Neuron (in vitro differentiated cells): ENCODE data around the gene USP25.

Source experiments
- H2AFZ ChIP-seq: one replicate; pipeline ENCODE4 v1.6.1; 2013; ENCODE audit warnings: low read depth, mild to moderate bottlenecking, inconsistent platforms, low read length, moderate library complexity
- H3K27me3 ChIP-seq: one replicate; pipeline ENCODE4 v1.6.1; 2013; ENCODE audit warnings: low read length; ENCODE audit not compliant: insufficient read depth
- H3K36me3 ChIP-seq: one replicate; pipeline ENCODE4 v1.6.1; 2013; ENCODE audit warnings: low read length; ENCODE audit not compliant: insufficient read depth
- H3K4me1 ChIP-seq: one replicate; pipeline ENCODE4 v1.6.1; 2013; ENCODE audit warnings: low read length; ENCODE audit not compliant: insufficient read depth
- H3K4me3 ChIP-seq: 2 replicates; pipeline ENCODE4 v1.5.1; 2013; ENCODE audit warnings: mild to moderate bottlenecking, low read length, moderate library complexity
- H3K9me3 ChIP-seq: one replicate; pipeline ENCODE4 v1.6.1; 2013; ENCODE audit warnings: low read length

The USP25 gene

DNA sequence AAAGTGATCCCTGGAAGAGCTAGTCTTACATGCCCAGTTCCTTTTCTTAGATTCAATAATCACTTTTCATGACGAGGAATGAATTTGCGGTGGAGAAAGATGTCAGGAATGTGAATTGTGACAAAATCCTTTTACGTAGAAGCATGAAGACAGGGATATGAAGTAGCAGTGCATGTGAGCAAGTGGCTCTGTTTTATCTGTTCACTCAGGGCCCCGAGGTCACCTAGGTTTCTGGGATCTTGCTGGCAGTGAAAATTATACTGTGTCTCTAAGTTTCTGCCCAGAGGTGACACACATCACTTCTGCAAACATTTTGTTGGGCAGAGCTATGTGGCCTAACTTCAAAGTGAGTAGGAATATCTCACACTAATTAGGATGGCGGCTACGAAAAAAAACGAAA lies 79.3 kb downstream of the USP25 start:
- Histone ChIP-seq H2AFZ (no peak overlapping the region), H3K4me3 (no peak overlapping the region), H3K4me1 (no peaks in the 10 kb centered on the region), H3K9me3 (peaks cover 2% of the 10 kb centered on the region), H3K27me3 (no peaks in the 10 kb centered on the region), H3K36me3 (peaks cover 6% of the 10 kb centered on the region)

DNA sequence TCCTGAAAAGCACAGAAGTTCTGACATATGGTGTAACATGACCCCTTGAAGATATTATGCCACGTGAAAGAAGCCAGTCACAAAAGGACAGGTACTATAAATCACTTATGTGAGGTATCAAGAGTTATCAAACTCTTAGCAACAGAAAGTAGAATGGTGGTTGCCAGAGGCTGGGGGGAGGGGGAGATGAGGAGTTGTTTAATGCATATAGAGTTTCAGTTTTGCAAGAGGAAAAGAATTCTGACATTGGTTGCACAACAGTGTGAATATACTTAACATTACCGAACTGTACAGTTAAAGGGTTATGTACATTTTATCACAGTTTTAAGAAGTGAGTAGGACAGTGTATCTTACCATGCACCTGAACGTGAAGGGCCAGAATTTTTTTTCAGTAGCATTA lies 80.0 kb downstream of the USP25 start:
- peaks cover 3% of the 10 kb centered on the region for H3K9me3 ChIP-seq
- H2AFZ ChIP-seq, result no peak overlapping the region
- no peak overlapping the region for H3K4me3 ChIP-seq

DNA sequence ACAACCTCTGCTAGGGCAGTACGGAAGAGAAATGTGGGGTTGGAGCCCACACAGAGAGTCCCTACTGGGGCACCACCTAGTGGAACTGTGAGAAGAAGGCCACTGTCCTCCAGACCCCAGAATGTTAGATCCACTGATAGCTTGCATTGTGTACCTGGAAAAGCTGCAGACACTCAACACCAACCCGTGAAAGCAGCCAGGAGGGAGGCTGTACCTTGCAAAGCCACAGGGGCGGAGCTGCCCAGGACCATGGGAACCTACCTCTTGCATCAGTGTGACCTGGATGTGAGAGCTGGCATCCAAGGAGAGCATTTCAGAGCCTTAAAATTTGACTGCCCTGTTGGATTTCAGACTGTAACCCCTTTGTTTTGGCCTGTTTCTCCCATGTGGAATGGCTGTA lies 85.5 kb downstream of the USP25 start:
- H2AFZ ChIP-seq, result no peak overlapping the region
- no peaks in the 10 kb centered on the region for H3K27me3 ChIP-seq
- peaks cover 15% of the 10 kb centered on the region for H3K36me3 ChIP-seq

More for the DNA sequence above, 80.0 kb downstream of the USP25 start:
- Histone ChIP-seq H3K27me3 (no peaks in the 10 kb centered on the region), H3K36me3 (peaks cover 8% of the 10 kb centered on the region), H3K4me1 (no peaks in the 10 kb centered on the region)

DNA sequence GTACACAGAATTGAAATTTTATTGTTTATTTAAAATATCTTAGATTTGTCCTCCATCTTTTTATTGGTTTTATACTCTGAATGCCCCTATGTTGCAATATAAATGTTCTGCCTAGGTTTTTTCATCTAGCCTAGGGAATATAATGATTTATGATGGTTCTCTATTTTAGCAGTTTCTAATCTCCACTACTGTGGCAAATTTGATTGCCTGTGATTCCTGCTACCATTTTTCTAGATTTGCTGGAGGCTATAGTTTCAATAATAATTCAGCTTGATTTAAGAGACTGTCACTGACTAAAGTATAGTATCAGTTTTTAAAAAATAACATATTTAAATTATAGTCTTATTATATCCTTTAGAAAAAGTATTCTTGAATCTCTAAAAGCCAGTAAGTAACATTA lies 90.5 kb downstream of the USP25 start:
- Histone ChIP-seq H2AFZ (no peak overlapping the region), H3K9me3 (peaks cover 7% of the 10 kb centered on the region), H3K4me1 (no peaks in the 10 kb centered on the region), H3K27me3 (no peaks in the 10 kb centered on the region), H3K4me3 (no peak overlapping the region), H3K36me3 (peaks cover 14% of the 10 kb centered on the region)

More for the DNA sequence above, 85.5 kb downstream of the USP25 start:
- Histone ChIP-seq H3K9me3 (peaks cover 14% of the 10 kb centered on the region), H3K4me3 (no peak overlapping the region), H3K4me1 (no peaks in the 10 kb centered on the region)

DNA sequence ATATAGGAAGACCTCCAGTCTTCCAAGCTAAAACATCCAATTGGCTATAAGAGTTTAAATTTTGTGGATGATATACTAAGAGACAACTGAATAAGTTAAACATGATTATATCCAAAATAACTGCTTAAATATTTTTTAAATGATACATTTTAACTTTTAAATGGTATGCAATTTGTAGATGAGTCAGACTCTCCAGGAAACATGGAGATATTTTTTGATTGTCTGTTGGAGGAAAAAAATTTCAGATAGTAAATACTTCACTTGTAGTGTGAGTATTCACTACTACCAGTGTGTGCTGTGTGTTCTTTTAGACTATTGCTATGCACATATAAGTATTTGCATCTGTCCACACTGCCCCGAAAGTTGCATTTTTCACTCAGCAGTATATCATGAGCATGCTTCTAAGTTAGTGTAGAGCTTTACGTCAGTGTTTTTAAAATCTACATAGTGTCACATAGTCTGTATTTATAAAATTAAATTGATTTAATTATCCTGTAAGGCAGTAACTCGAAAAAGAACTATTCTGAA lies 91.1 kb downstream of the USP25 start:
- Histone ChIP-seq H3K9me3 (peaks cover 2% of the 10 kb centered on the region), H3K4me1 (no peaks in the 10 kb centered on the region), H3K36me3 (peaks cover 18% of the 10 kb centered on the region), H3K27me3 (no peaks in the 10 kb centered on the region), H3K4me3 (no peak overlapping the region), H2AFZ (no peak overlapping the region)

DNA sequence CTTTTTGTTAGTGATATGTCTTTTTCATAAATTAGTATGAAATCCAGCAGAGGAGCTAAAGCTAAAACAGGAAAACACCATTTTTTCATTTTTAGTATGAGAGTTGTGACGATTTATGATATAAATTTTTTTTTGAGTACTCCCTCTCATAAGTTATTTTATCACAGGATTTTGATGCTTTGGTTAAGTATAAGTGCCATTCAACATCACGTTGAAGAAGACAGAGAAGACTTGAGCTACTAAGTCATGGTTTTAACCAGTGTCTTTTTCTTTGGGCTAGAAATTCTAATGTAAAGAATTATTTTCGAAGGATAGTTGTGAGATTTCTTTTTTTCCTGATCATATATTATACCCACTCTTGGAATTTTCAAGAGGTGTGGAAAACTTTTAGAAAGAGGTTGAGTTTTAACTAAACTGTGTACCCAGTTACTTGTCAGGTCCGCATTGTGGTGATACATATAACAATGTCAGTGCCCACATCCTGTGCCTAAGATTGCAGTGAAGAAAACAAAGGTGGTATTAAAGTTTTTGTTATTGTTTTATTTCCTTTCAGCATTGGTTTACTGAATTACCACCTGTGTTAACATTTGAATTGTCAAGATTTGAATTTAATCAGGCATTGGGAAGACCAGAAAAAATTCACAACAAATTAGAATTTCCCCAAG lies 93.8 kb downstream of the USP25 start:
- no peaks in the 10 kb centered on the region for H3K9me3 ChIP-seq
- H3K4me1 ChIP-seq, result no peaks in the 10 kb centered on the region
- H3K4me3 ChIP-seq, result no peak overlapping the region
- H3K27me3 ChIP-seq, result no peaks in the 10 kb centered on the region
- H2AFZ ChIP-seq, result no peak overlapping the region
- peaks cover 28% of the 10 kb centered on the region for H3K36me3 ChIP-seq

DNA sequence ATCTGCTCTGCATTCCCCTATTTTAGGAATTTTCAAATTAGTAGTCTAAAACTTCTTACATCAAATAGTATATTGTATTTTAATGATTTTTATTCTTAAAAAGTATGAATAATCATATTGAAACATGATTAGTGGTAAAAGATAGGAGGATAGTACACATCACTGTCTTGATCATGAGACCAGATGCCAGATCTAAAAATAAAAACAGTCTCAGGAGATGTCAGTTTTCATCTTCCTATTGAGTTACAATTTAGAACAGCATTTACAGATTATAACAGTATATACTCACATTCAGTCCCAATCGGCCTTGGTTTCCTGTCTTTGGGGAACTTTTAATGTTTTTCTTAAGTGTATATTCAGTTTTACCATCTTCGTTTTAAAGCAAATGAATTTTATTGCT lies 95.9 kb downstream of the USP25 start:
- Histone ChIP-seq H3K4me1 (no peaks in the 10 kb centered on the region), H3K36me3 (peaks cover 30% of the 10 kb centered on the region), H3K9me3 (no peaks in the 10 kb centered on the region), H3K27me3 (no peaks in the 10 kb centered on the region), H2AFZ (no peak overlapping the region), H3K4me3 (no peak overlapping the region)

DNA sequence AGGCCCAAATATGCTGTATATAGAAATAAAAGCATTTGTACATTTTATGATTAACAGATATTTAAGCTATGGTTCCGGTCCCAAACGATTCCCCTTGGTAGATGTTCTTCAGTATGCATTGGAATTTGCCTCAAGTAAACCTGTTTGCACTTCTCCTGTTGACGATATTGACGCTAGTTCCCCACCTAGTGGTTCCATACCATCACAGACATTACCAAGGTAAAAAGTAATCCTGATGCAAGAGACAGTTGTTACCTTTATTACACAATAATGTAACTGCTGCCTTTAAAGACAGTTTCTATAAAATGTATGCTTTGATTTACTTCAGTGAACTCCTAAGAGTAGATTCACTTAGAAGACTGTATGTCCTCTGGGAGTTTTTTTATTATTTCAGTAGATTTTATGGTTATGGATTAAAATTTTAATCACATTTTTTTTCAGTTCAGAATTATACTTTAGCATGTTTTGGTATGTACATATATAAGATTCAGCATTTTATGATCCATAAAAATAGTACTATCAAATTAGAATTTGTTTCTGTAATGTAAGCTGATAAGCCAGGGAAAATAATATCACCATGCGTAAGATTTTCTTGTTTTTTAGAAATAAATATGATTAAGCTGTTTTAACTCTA lies 96.5 kb downstream of the USP25 start:
- H3K9me3 ChIP-seq, result no peaks in the 10 kb centered on the region
- H2AFZ ChIP-seq, result no peak overlapping the region
- H3K27me3 ChIP-seq, result no peaks in the 10 kb centered on the region
- H3K4me3 ChIP-seq, result no peak overlapping the region
- H3K4me1 ChIP-seq, result no peaks in the 10 kb centered on the region
- peaks cover 31% of the 10 kb centered on the region for H3K36me3 ChIP-seq

DNA sequence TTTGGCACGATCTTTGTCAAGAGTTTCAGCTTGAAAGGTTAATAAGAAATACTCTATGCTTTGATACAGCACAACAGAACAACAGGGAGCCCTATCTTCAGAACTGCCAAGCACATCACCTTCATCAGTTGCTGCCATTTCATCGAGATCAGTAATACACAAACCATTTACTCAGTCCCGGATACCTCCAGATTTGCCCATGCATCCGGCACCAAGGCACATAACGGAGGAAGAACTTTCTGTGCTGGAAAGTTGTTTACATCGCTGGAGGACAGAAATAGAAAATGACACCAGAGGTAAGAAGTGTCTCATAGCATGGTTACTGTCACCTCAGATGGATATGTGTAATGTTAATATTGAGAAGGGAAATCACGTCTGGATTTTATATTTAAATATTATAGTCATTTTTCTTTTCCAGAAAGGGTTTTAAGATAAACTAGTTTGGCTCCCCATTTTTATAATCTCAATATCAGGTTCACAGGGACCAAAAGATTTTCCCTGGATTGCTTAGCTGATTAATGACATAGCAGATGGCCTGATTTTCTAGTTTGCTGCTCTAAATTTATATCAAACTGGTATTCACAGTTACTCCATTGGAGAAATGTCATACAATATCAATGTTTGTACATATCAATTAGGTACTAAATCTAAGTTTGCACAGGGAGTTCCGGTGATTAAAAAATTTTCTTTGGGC lies 97.3 kb downstream of the USP25 start:
- Histone ChIP-seq H2AFZ (no peak overlapping the region), H3K27me3 (no peaks in the 10 kb centered on the region), H3K4me1 (no peaks in the 10 kb centered on the region), H3K9me3 (no peaks in the 10 kb centered on the region), H3K36me3 (peaks cover 39% of the 10 kb centered on the region), H3K4me3 (no peak overlapping the region)

DNA sequence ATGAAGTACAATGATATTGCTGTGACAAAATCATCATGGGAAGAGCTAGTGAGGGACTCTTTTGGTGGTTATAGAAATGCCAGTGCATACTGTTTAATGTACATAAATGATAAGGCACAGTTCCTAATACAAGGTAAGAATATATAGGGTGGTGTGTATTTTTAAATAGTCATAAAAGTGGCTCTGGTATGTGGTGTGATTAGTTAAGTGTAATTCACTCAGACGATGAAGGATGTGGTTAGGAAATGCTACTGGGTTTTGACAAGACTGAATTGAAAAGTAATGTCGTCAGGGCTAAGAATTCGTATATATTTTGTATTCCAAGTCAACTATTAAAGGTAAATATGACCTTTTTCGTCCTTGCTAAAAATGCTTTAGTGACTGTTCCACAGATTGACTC lies 101.7 kb downstream of the USP25 start:
- Histone ChIP-seq H3K27me3 (no peaks in the 10 kb centered on the region), H3K4me3 (no peak overlapping the region), H3K4me1 (no peaks in the 10 kb centered on the region), H3K9me3 (no peaks in the 10 kb centered on the region), H3K36me3 (peaks cover 40% of the 10 kb centered on the region), H2AFZ (no peak overlapping the region)

DNA sequence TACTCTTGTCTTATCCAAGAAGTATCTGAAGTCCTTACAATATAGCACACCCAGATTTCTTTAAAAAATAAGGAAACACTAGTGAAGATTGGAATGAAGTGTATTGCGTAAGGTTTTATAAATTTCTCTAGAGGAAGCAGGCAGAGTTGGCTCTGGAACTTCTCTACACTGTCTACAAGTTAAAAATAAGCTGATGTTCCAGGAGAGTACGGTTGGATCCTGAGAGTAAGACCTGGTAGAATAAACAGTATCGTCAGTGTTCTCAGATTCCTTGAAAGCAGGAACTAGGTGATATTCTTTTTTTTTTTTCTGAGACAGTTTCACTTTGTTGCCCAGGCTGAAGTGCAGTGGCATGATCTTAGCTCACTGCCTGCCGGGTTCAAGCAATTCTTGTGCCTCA lies 107.9 kb downstream of the USP25 start:
- H3K9me3 ChIP-seq, result no peaks in the 10 kb centered on the region
- H3K4me3 ChIP-seq, result no peak overlapping the region
- H3K4me1 ChIP-seq, result no peaks in the 10 kb centered on the region
- no peak overlapping the region for H2AFZ ChIP-seq
- no peaks in the 10 kb centered on the region for H3K27me3 ChIP-seq
- H3K36me3 ChIP-seq, result peaks cover 26% of the 10 kb centered on the region

DNA sequence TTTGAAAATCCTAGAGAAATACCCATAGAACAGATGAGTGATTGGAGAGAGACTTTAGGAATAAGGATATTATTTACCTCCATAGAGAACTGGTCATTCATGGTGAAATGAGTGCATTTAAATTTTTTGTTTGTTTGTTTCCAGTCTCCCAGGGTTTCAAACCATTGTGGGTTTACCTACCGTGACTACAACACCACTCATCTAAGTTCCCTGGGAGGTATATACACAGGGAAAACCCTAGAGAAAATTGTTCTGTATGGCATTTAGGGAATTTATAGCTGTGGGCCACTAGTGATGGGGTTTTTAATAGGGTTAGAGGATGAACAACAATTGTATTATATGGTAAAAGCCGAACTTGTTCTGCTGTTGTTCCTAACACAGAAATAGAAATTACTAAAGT lies 109.2 kb downstream of the USP25 start:
- peaks cover 23% of the 10 kb centered on the region for H3K36me3 ChIP-seq
- H3K9me3 ChIP-seq, result no peaks in the 10 kb centered on the region
- H3K4me3 ChIP-seq, result no peak overlapping the region
- H3K4me1 ChIP-seq, result no peaks in the 10 kb centered on the region
- no peaks in the 10 kb centered on the region for H3K27me3 ChIP-seq
- no peak overlapping the region for H2AFZ ChIP-seq

DNA sequence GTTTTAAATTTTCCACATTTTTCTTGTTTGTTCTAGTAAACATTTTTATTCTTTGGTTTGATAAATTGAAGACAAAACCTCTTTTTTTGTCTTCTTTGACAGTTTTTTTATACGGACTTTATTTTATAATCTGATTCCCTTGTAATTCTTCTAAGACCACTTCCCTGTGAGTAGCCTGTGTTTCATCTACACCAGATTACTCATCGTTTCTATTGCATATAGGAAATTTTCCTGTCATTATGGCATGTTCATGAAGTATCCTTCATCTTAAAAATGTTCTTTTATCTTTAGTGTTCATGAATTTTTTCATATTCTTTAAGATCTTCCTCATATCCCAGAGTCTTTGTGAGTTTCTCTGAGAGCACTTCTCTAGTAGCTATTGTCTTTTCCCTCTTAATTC lies 109.8 kb downstream of the USP25 start:
- no peak overlapping the region for H3K4me3 ChIP-seq
- H3K36me3 ChIP-seq, result peaks cover 23% of the 10 kb centered on the region
- no peaks in the 10 kb centered on the region for H3K27me3 ChIP-seq
- no peaks in the 10 kb centered on the region for H3K4me1 ChIP-seq
- no peak overlapping the region for H2AFZ ChIP-seq
- no peaks in the 10 kb centered on the region for H3K9me3 ChIP-seq
